Activated effector memory CD4-positive, alpha-beta T cell treated with anti-CD3 and anti-CD28 coated beads, Interleukin-2, amount 50 U/mL, for 16 hours (primary cell): ENCODE measurements around the gene CTXN3.

Experiments
- DNase-seq: peaks from one replicate; pipeline ENCODE4 v3.0.0-alpha.2; 2020

The CTXN3 gene

GRCh38 chr5:127649018-127649439, at the start of gene CTXN3:
TSS of gene CTXN3 (plus strand) at chr5:127649082. CDS start at chr5:127657522, 8,440 bp downstream.
- DNase-seq = no peak

GRCh38 chr5:127599320-127599719, 49.6 kb upstream of the CTXN3 start:
- no peak for DNase-seq

GRCh38 chr5:127599847-127600246, 49.0 kb upstream of the CTXN3 start:
- DNase-seq = no peak

- no peak for DNase-seq
These were observed 47.8 kb upstream of the CTXN3 start for GRCh38 chr5:127601111-127601510.

GRCh38 chr5:127601601-127602000, 47.3 kb upstream of the CTXN3 start:
- no peak for DNase-seq

- no peak for DNase-seq
These were observed 46.4 kb upstream of the CTXN3 start for GRCh38 chr5:127602481-127602880.

- no peak for DNase-seq
These were observed 45.7 kb upstream of the CTXN3 start for GRCh38 chr5:127602896-127603844.

GRCh38 chr5:127608077-127608660, 40.7 kb upstream of the CTXN3 start:
- DNase-seq = no peak

GRCh38 chr5:127609011-127609410, 39.9 kb upstream of the CTXN3 start:
- DNase-seq = no peak

GRCh38 chr5:127609957-127610356, 38.9 kb upstream of the CTXN3 start:
- DNase-seq = no peak

GRCh38 chr5:127612441-127613141, 36.3 kb upstream of the CTXN3 start:
- DNase-seq = no peak

- no peak for DNase-seq
These were observed 33.0 kb upstream of the CTXN3 start for GRCh38 chr5:127615916-127616315.

GRCh38 chr5:127619908-127620479, 28.9 kb upstream of the CTXN3 start:
- DNase-seq = no peak

- no peak for DNase-seq
These were observed 27.1 kb upstream of the CTXN3 start for GRCh38 chr5:127621601-127622325.

GRCh38 chr5:127634007-127634406, 14.9 kb upstream of the CTXN3 start:
- no peak for DNase-seq

GRCh38 chr5:127639828-127640227, 9.1 kb upstream of the CTXN3 start:
- DNase-seq = no peak

GRCh38 chr5:127642949-127643348, 5.9 kb upstream of the CTXN3 start:
- DNase-seq = no peak

GRCh38 chr5:127643607-127644006, 5.3 kb upstream of the CTXN3 start:
- no peak for DNase-seq

- no peak for DNase-seq
These were observed 3.6 kb upstream of the CTXN3 start for GRCh38 chr5:127645300-127645726.

GRCh38 chr5:127647361-127647958, 1.4 kb upstream of the CTXN3 start:
- no peak for DNase-seq

GRCh38 chr5:127650022-127650421, 1.1 kb downstream of the CTXN3 start:
- no peak for DNase-seq

- no peak for DNase-seq
These were observed 1.8 kb downstream of the CTXN3 start for GRCh38 chr5:127650649-127651048.
